GM19452 (cell line): ENCODE measurements around the gene PLA2G7.

Experiments
- ATAC-seq: cut with Tn5 transposase; IDR thresholded peaks from one replicate; pipeline ENCODE4 v1.9.1; 2021; ENCODE audit not compliant: unreplicated experiment

PLA2G7 gene

GRCh38 chr6:46690141-46690755, 44.9 kb downstream of the PLA2G7 start:
- no peak for ATAC-seq

- no peak for ATAC-seq
Observed at GRCh38 chr6:46689657-46690056, 45.5 kb downstream of the PLA2G7 start.

- ATAC-seq: no peak
Observed at GRCh38 chr6:46688966-46689335, 46.2 kb downstream of the PLA2G7 start.

- no peak for ATAC-seq
Observed at GRCh38 chr6:46688117-46688965, 46.8 kb downstream of the PLA2G7 start.

- no peak for ATAC-seq
Observed at GRCh38 chr6:46687619-46688097, 47.5 kb downstream of the PLA2G7 start, which contains the start of gene TDRD6. Gene TDRD6 (plus strand): TSS chr6:46687885. CDS start chr6:46688129, 244 bp downstream.

GRCh38 chr6:46684771-46685170, 50.4 kb downstream of the PLA2G7 start:
- no peak for ATAC-seq

GRCh38 chr6:46677314-46677654, 57.9 kb downstream of the PLA2G7 start:
- ATAC-seq: no peak

GRCh38 chr6:46676604-46677313, 58.4 kb downstream of the PLA2G7 start:
- ATAC-seq: no peak

- no peak for ATAC-seq
Observed at GRCh38 chr6:46674410-46674809, 60.8 kb downstream of the PLA2G7 start.

GRCh38 chr6:46667377-46667776, 67.8 kb downstream of the PLA2G7 start:
- no peak for ATAC-seq

GRCh38 chr6:46661483-46661882, 73.7 kb downstream of the PLA2G7 start:
- no peak for ATAC-seq

- ATAC-seq: no peak
Observed at GRCh38 chr6:46657642-46658041, 77.5 kb downstream of the PLA2G7 start.

GRCh38 chr6:46655803-46656202, 79.4 kb downstream of the PLA2G7 start:
- ATAC-seq: no peak
